ENCODE measurements around the gene MRPL41.

The MRPL41 gene

DNA sequence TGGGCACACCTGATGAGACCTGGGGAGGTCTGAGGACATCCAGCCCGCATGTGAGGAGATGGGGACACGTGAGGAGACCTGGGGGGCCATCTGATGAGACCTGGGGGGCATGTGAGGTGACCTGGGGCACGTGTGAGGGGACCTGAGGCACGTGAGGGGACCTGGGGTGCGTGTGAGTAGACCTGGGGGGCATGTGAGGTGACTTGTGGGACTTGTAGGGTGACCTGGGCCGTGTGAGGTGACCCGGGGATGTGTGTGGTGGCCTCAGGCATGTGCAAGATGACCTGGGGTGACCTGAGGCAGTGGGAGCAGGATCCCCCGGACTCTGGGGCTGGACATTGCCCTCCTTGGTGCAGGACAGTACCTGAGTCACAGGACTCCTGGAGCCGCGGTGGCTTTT, 32.1 kb upstream of the MRPL41 start:
- Histone ChIP-seq H3K4me2 (no peak overlapping the region), H3K36me3 (ENCODE audit: insufficient read depth) (no peaks in the 10 kb centered on the region), H3K9ac (no peak overlapping the region), H4K20me1 (ENCODE audit: insufficient read depth) (no peaks in the 10 kb centered on the region), H2AFZ (ENCODE audit: low read depth) (no peak overlapping the region), H3K4me3 (IDR thresholded peaks at IDR 0.05; ENCODE audit: insufficient read depth, low read depth, low read length) (no peak overlapping the region), H3K4me1 (ENCODE audit: low read depth, poor library complexity, severe bottlenecking) (peaks cover 17% of the 10 kb centered on the region), H3K27me3 (ENCODE audit: insufficient read depth, low read depth) (no peaks in the 10 kb centered on the region), H3K27ac (no peak overlapping the region), H3K79me2 (ENCODE audit: insufficient read depth, low read depth) (no peaks in the 10 kb centered on the region)
- TF ChIP-seq, protein P1, sequence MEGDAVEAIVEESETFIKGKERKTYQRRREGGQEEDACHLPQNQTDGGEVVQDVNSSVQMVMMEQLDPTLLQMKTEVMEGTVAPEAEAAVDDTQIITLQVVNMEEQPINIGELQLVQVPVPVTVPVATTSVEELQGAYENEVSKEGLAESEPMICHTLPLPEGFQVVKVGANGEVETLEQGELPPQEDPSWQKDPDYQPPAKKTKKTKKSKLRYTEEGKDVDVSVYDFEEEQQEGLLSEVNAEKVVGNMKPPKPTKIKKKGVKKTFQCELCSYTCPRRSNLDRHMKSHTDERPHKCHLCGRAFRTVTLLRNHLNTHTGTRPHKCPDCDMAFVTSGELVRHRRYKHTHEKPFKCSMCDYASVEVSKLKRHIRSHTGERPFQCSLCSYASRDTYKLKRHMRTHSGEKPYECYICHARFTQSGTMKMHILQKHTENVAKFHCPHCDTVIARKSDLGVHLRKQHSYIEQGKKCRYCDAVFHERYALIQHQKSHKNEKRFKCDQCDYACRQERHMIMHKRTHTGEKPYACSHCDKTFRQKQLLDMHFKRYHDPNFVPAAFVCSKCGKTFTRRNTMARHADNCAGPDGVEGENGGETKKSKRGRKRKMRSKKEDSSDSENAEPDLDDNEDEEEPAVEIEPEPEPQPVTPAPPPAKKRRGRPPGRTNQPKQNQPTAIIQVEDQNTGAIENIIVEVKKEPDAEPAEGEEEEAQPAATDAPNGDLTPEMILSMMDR (conservative IDR thresholded peaks at IDR 0.05; ENCODE audit: low read depth, low read length): no peak

- Histone ChIP-seq H3K27ac (no peak overlapping the region), H3K36me3 (ENCODE audit: insufficient read depth) (no peaks in the 10 kb centered on the region), H3K27me3 (ENCODE audit: insufficient read depth, low read depth) (no peaks in the 10 kb centered on the region), H3K4me1 (ENCODE audit: low read depth, poor library complexity, severe bottlenecking) (peaks cover 8% of the 10 kb centered on the region), H3K4me3 (IDR thresholded peaks at IDR 0.05; ENCODE audit: insufficient read depth, low read depth, low read length) (no peak overlapping the region), H4K20me1 (ENCODE audit: insufficient read depth) (no peaks in the 10 kb centered on the region), H3K9ac (no peak overlapping the region), H3K4me2 (no peak overlapping the region), H3K79me2 (ENCODE audit: insufficient read depth, low read depth) (no peaks in the 10 kb centered on the region), H2AFZ (ENCODE audit: low read depth) (no peak overlapping the region)
- TF ChIP-seq, protein P1 (conservative IDR thresholded peaks at IDR 0.05; ENCODE audit: low read depth, low read length): no peak
These were observed 30.9 kb upstream of the MRPL41 start for GRCh38 chr9:137520614-137521404.

- no peaks in the 10 kb centered on the region for H3K27me3 ChIP-seq (ENCODE audit: insufficient read depth, low read depth)
- H3K4me3 ChIP-seq (IDR thresholded peaks at IDR 0.05; ENCODE audit: insufficient read depth, low read depth, low read length): no peak overlapping the region
- H3K4me1 ChIP-seq (ENCODE audit: low read depth, poor library complexity, severe bottlenecking): peaks cover 3% of the 10 kb centered on the region
These were observed 30.2 kb upstream of the MRPL41 start for GRCh38 chr9:137521405-137521985.

GRCh38 chr9:137522746-137523455, 28.8 kb upstream of the MRPL41 start:
- H3K4me1 ChIP-seq (ENCODE audit: low read depth, poor library complexity, severe bottlenecking): no peaks in the 10 kb centered on the region

More at GRCh38 chr9:137521405-137521985, 30.2 kb upstream of the MRPL41 start:
- Histone ChIP-seq H3K36me3 (ENCODE audit: insufficient read depth) (no peaks in the 10 kb centered on the region), H3K4me2 (no peak overlapping the region), H4K20me1 (ENCODE audit: insufficient read depth) (no peaks in the 10 kb centered on the region), H3K79me2 (ENCODE audit: insufficient read depth, low read depth) (no peaks in the 10 kb centered on the region), H2AFZ (ENCODE audit: low read depth) (no peak overlapping the region), H3K27ac (no peak overlapping the region), H3K9ac (no peak overlapping the region)
- TF ChIP-seq, protein P1 (conservative IDR thresholded peaks at IDR 0.05; ENCODE audit: low read depth, low read length): no peak

More at GRCh38 chr9:137522746-137523455, 28.8 kb upstream of the MRPL41 start:
- H3K36me3 ChIP-seq (ENCODE audit: insufficient read depth): no peaks in the 10 kb centered on the region
- no peak overlapping the region for H2AFZ ChIP-seq (ENCODE audit: low read depth)
- H3K27ac ChIP-seq: no peak overlapping the region
- H3K4me3 ChIP-seq (IDR thresholded peaks at IDR 0.05; ENCODE audit: insufficient read depth, low read depth, low read length): no peak overlapping the region
- no peaks in the 10 kb centered on the region for H3K27me3 ChIP-seq (ENCODE audit: insufficient read depth, low read depth)
- no peaks in the 10 kb centered on the region for H4K20me1 ChIP-seq (ENCODE audit: insufficient read depth)
- no peak overlapping the region for H3K9ac ChIP-seq
- no peak overlapping the region for H3K4me2 ChIP-seq
- TF ChIP-seq, protein P1 (conservative IDR thresholded peaks at IDR 0.05; ENCODE audit: low read depth, low read length): no peak
- no peaks in the 10 kb centered on the region for H3K79me2 ChIP-seq (ENCODE audit: insufficient read depth, low read depth)

Measured in KMS-11 (cell line).